GM10248 (cell line): Measurements from ENCODE around the gene DCAF12.

Experiments used
- CTCF ChIA-PET: fragments of 300-600 bp; sonication (Branson Sonifier 250); formaldehyde crosslinking; extraction: SDS; loops from one replicate; lab custom pipeline; 2021; ENCODE audit warnings: antibody characterized with exemption; lab: Yijun Ruan, JAX
- POLR2A ChIA-PET: fragments of 350-650 bp; sonication (Branson Sonifier 250); formaldehyde crosslinking; extraction: SDS; loops from one replicate; lab custom pipeline; 2020; ENCODE audit warnings: antibody characterized with exemption; lab: Yijun Ruan, JAX
- DNase-seq: peaks from one replicate; pipeline ENCODE4 v3.0.0; 2012; ENCODE audit errors: extremely low spot score
- TF ChIP-seq, protein P1 (sequence below): IDR thresholded peaks from 2 replicates; pipeline ENCODE4 v1.5.1; 2012; ENCODE audit warnings: mild to moderate bottlenecking, low read depth; ENCODE audit errors: extremely low read depth, missing control alignments, control extremely low read depth

The DCAF12 gene

GRCh38 chr9:34158362-34158869 lies 31.9 kb upstream of the DCAF12 start:
- CTCF ChIA-PET: interaction anchor here (1.2 kb wide), 1 partner anchor 11 kb away, joined by 6 read pairs; no protein-coding TSS in a partner anchor
- TF ChIP-seq, protein P1, sequence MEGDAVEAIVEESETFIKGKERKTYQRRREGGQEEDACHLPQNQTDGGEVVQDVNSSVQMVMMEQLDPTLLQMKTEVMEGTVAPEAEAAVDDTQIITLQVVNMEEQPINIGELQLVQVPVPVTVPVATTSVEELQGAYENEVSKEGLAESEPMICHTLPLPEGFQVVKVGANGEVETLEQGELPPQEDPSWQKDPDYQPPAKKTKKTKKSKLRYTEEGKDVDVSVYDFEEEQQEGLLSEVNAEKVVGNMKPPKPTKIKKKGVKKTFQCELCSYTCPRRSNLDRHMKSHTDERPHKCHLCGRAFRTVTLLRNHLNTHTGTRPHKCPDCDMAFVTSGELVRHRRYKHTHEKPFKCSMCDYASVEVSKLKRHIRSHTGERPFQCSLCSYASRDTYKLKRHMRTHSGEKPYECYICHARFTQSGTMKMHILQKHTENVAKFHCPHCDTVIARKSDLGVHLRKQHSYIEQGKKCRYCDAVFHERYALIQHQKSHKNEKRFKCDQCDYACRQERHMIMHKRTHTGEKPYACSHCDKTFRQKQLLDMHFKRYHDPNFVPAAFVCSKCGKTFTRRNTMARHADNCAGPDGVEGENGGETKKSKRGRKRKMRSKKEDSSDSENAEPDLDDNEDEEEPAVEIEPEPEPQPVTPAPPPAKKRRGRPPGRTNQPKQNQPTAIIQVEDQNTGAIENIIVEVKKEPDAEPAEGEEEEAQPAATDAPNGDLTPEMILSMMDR: no peak
- POLR2A ChIA-PET: no interaction called here
- no peak for DNase-seq

GRCh38 chr9:34157898-34158297 lies 31.4 kb upstream of the DCAF12 start:
- ChIA-PET CTCF (interaction anchor here (1.2 kb wide), 1 partner anchor 10 kb away, joined by 6 read pairs; no protein-coding TSS in a partner anchor), POLR2A (no interaction called here)
- no peak for DNase-seq
- TF ChIP-seq, protein P1: no peak

DNA sequence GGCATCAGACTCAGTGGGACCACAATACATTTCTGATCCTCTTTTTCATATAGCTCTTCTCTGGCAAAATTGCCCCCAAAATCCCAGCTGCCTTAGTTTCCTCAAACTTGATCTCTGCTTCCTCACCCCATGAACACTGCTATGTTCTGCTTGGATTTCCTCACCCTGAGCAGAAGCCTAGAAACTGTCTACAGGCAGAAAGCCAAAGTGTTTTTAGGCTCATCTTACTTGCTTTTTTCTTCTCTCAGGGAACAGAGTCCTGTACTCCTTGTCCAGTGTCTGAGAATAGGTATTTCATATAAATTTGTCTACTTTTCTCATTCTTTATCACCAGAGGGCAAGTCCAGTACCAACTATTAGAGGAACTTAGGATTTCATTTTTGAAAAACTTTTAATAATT lies 30.8 kb upstream of the DCAF12 start:
- ChIA-PET POLR2A (no interaction called here), CTCF (interaction anchor here (1.2 kb wide), 1 partner anchor 10 kb away, joined by 6 read pairs; no protein-coding TSS in a partner anchor)
- TF ChIP-seq, protein P1: no peak
- DNase-seq: no peak

GRCh38 chr9:34154057-34154456 lies 27.6 kb upstream of the DCAF12 start:
- no peak for DNase-seq
- CTCF ChIA-PET: interaction anchor here (1.1 to 2.9 kb wide), 2 partner anchors 11 to 87 kb away, joined by 3 to 13 read pairs; no protein-coding TSS in a partner anchor
- POLR2A ChIA-PET: no interaction called here

DNA sequence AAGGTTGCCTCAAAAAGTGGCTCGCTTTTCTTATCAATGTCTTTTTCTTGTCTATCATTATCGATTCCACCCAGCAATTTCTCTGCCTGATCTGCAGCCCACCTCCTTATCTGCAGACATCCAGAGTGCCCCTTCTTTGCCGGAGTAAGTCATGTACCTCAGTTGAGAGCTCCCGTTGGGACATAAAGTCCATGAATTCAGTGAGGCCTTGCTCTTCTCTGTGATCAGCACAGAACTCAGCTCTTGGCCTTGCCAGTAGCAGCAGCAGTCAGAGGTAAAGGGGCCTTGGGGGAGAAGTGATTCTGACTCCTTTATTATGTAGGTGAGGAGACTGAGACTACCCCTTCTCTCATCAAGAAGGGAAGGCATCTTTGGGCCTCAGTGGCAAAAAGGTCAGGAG lies 24.9 kb upstream of the DCAF12 start:
- CTCF ChIA-PET: interaction anchor here (1.0 to 1.2 kb wide), 2 partner anchors 11 to 12 kb away, joined by 3 read pairs; no protein-coding TSS in a partner anchor
- POLR2A ChIA-PET: no interaction called here
- TF ChIP-seq, protein P1: no peak
- DNase-seq: no peak

More at GRCh38 chr9:34154057-34154456, 27.6 kb upstream of the DCAF12 start:
- TF ChIP-seq, protein P1: no peak

GRCh38 chr9:34145165-34145564 lies 18.7 kb upstream of the DCAF12 start:
- POLR2A ChIA-PET: no interaction called here
- CTCF ChIA-PET: interaction anchor here (0.7 to 3.7 kb wide), 4 partner anchors 10 to 109 kb away, joined by 3 to 13 read pairs (median 3); partner anchors contain the start of gene DCAF12
- TF ChIP-seq, protein P1: no peak
- no peak for DNase-seq

DNA sequence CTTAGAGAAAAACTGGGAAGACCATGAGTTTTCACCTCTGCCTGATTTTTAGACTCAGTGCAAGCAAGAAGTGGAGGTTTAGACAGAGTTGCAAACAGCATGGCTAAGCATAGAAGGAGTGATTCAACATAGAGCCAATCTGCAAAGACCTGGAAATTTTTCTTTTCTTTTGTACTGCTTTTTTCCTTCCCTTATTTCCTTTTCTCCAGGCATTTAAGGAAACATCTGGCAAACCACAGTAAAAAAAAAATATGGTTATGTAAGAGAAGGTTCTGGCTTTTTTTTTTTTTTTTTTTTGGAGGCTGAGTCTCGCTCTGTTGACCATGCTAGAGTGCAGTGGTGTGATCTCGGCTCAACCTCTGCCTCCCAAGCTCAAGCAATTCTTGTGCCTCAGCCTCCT lies 16.6 kb upstream of the DCAF12 start:
- CTCF ChIA-PET: interaction anchor here (1.7 to 3.7 kb wide), 2 partner anchors 12 to 44 kb away, joined by 6 to 13 read pairs; no protein-coding TSS in a partner anchor
- TF ChIP-seq, protein P1: no peak
- DNase-seq: no peak
- POLR2A ChIA-PET: no interaction called here
